Peyer's patch (tissue), 4 donors: ENCODE measurements around the gene SNX27.
A peak's percentile ranks its signal among the peaks of the same experiment; 100 is the strongest.

Experiments
- CTCF ChIP-seq, 6 experiments: fragments of 450-650 bp in 4 of 6; fragments of 200-600 bp in 2 of 6; sonication (generic) in 1 of 6; IDR thresholded peaks; one replicate each; pipeline ENCODE4 v1.5.1; 2017 to 2019; ENCODE audit warnings: antibody characterized with exemption in 6 of 6, mild to moderate bottlenecking in 3 of 6, moderate library complexity in 1 of 6
- POLR2A ChIP-seq, 2 donors: fragments of 450-650 bp; IDR thresholded peaks; one replicate each; pipeline ENCODE4 v1.5.1; 2017; ENCODE audit warnings: antibody characterized with exemption in 2 of 2, mild to moderate bottlenecking in 2 of 2, moderate library complexity in 2 of 2

DNA sequence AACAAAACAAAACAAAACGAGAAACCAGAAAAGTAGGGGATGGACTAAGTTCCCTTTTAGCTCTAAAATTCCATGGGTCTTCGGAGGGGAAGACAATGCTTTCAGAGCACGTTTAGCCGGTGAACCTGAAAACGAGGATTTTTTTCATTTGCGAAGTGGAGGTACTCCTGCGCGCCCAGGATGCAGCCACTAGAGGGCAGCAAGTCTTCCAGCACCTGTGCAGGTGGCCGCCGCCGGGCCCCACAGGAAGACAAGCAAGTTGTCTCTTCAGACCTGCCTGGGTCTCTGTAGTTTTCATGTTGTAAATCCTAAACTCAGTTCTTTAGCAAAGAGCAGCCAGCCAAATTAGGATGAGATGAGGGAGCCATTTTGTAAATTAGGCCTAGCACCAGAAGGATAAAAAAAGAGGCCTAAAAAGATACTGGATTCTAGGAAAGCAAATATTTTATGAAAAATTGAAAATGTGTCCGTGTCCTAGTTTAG is 17.7 kb upstream of the SNX27 start:
- TF ChIP-seq CTCF (IDR thresholded peaks at IDR 0.05), result peak; percentile 77 to 96 (median 87)
- TF ChIP-seq POLR2A (IDR thresholded peaks at IDR 0.05), result no peak
